Measurements from ENCODE around the gene EFHD2. TPM values are rescaled to one million over a fixed set of nuclear protein-coding genes. Genes with fewer than 3 reads are reported as not detected.

Gene EFHD2
- total RNA-seq, 3 donors from 2014 or later (not counting 1 experiment from before 2014, with no cell fraction given), result 804 to 952 (median 855) TPM

DNA sequence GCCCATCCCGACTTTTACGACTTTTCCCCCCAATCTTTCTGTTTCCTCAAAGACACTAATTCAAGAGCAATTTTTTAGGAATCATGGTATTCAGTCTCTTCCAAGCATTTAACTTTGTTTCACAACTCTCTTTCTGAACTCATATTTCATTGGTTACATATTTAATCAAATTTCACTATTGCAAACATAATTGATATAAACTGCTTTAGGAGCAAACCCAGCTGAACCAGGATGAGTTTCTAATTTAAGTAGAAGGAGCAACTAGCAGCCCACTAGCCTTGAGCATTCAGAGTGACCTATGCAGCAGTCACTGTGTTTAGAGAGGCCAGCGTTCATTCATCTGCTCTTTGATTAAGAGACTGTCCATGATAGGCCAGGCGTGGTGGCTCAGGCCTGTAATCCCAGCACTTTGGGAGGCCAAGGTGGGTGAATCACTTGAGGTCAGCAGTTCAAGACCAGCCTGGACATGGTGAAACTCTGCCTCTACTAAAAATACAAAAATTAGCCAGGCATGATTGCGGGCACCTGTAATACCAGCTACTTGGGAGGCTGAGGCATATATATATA, 68.0 kb downstream of the EFHD2 start:
- no peaks in the 10 kb centered on the region for H3K36me3 Mint-ChIP-seq
- no peak for DNase-seq
- H3K36me3 ChIP-seq (ENCODE audit: control insufficient read depth, insufficient read depth, low read length), result no peaks in the 10 kb centered on the region

More for the DNA sequence above, 68.0 kb downstream of the EFHD2 start:
- no peak overlapping the region for H3K4me3 ChIP-seq (ENCODE audit: low read length)
- no peaks in the 10 kb centered on the region for H3K9me3 ChIP-seq (ENCODE audit: control insufficient read depth, insufficient read depth, low read length)
- no peaks in the 10 kb centered on the region for H3K4me1 ChIP-seq (ENCODE audit: control insufficient read depth, insufficient read depth, low read length)
- Mint-ChIP-seq H3K27ac (no peak overlapping the region), H3K4me3 (no peak overlapping the region), H3K4me1 (no peaks in the 10 kb centered on the region), H3K27me3 (ENCODE audit: low read depth in 2 of 2) (no peaks in the 10 kb centered on the region), H3K9me3 (no peaks in the 10 kb centered on the region)
- no peak for ATAC-seq
- H3K27ac ChIP-seq (ENCODE audit: low read length), result no peak overlapping the region
- H3K27me3 ChIP-seq (ENCODE audit: control insufficient read depth, insufficient read depth, low read length), result no peaks in the 10 kb centered on the region
- TF ChIP-seq, protein P1, sequence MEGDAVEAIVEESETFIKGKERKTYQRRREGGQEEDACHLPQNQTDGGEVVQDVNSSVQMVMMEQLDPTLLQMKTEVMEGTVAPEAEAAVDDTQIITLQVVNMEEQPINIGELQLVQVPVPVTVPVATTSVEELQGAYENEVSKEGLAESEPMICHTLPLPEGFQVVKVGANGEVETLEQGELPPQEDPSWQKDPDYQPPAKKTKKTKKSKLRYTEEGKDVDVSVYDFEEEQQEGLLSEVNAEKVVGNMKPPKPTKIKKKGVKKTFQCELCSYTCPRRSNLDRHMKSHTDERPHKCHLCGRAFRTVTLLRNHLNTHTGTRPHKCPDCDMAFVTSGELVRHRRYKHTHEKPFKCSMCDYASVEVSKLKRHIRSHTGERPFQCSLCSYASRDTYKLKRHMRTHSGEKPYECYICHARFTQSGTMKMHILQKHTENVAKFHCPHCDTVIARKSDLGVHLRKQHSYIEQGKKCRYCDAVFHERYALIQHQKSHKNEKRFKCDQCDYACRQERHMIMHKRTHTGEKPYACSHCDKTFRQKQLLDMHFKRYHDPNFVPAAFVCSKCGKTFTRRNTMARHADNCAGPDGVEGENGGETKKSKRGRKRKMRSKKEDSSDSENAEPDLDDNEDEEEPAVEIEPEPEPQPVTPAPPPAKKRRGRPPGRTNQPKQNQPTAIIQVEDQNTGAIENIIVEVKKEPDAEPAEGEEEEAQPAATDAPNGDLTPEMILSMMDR (IDR thresholded peaks at IDR 0.05), result no peak
- WGBS (ENCODE audit: insufficient coverage), result 87% methylated on average over 4 of the region's 5 CpGs
- intact Hi-C loops (cut with micrococcal nuclease), result no loop called here

Other genes starting within 250 kb of the EFHD2 start
- 1 to 10 TPM in 2 of 3 donors, under 1 TPM in 1; 0.72 to 1.9 (median 1.7) TPM for gene FHAD1, start 162.7 kb upstream of the EFHD2 start, total RNA-seq
- 1 to 10 TPM; 5.5 to 9.7 (median 6.4) TPM for gene CTRC, start 28.6 kb downstream of the EFHD2 start, total RNA-seq
- gene CELA2A, start 46.8 kb downstream of the EFHD2 start, total RNA-seq, result not detected
- not detected for gene CELA2B, start 66.2 kb downstream of the EFHD2 start, total RNA-seq
- 10 to 100 TPM; 13.4 to 20.5 (median 13.5) TPM for gene CASP9, start 114.3 kb downstream of the EFHD2 start, total RNA-seq
- 10 to 100 TPM; 18.6 to 22.8 (median 18.7) TPM for gene DNAJC16, start 117.0 kb downstream of the EFHD2 start, total RNA-seq
- under 1 TPM; 0.42 to 0.66 (median 0.65) TPM for gene AGMAT, start 175.2 kb downstream of the EFHD2 start, total RNA-seq
- gene DDI2, start 207.6 kb downstream of the EFHD2 start, total RNA-seq, result 10 to 100 TPM; 27.3 to 39.8 (median 34.0) TPM